ENCODE data around the gene BMP2K.

Gene BMP2K

DNA sequence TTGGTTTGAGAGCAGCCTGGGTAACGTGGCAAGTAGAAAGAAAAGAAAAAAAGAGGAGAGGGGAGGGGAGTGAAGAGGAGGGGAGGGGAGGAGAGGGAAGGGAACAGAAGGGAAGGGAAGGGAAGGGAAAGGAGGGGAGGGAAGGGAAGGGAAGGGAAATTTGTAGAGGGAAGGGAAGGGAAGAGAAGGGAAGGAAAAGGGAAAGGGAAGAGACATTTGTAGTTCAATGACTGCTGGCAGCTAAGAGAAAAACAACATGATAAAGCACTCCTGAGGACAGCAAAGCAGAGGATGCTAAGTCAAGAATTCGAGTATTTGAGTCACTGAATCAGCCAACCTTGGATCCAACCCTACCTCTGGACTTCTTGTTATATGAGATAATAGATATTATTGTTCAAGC is 38.2 kb upstream of the BMP2K start:
- H4K20me1 ChIP-seq (ENCODE audit: insufficient read depth, low read length, poor library complexity, severe bottlenecking) = no peaks in the 10 kb centered on the region
- H3K4me3 ChIP-seq (ENCODE audit: low read length, poor library complexity, severe bottlenecking) = no peak overlapping the region
- no peaks in the 10 kb centered on the region for H3K27me3 ChIP-seq (ENCODE audit: insufficient read depth, low read length, poor library complexity, severe bottlenecking)
- no peaks in the 10 kb centered on the region for H3K9me2 ChIP-seq (replicated peaks; ENCODE audit: low read depth, low read length)
- H3K4me2 ChIP-seq (ENCODE audit: low read depth, low read length, poor library complexity, severe bottlenecking) = no peak overlapping the region
- no peak overlapping the region for H2AFZ ChIP-seq (ENCODE audit: low read length)
- H3F3A ChIP-seq (ENCODE audit: low read depth) = peaks cover 3% of the 10 kb centered on the region; the same call in 1 of the 2 replicates
- H3K9ac ChIP-seq (ENCODE audit: low read depth, low read length, poor library complexity, severe bottlenecking) = no peak overlapping the region
- peaks cover 26% of the 10 kb centered on the region for H3K4me1 ChIP-seq (ENCODE audit: insufficient read depth, low read length, poor library complexity, severe bottlenecking)
- H3K36me3 ChIP-seq (ENCODE audit: insufficient read depth, low read length) = no peaks in the 10 kb centered on the region
- no peaks in the 10 kb centered on the region for H3K9me3 ChIP-seq (ENCODE audit: insufficient read depth, low read depth, low read length)
- H3K79me2 ChIP-seq (ENCODE audit: insufficient read depth, low read length) = no peaks in the 10 kb centered on the region
- no peak for TF ChIP-seq EZH2phosphoT487 (IDR thresholded peaks at IDR 0.05; ENCODE audit: borderline replicate concordance)
- no peak for TF ChIP-seq CTCF (conservative IDR thresholded peaks at IDR 0.05; ENCODE audit: low read length)

DNA sequence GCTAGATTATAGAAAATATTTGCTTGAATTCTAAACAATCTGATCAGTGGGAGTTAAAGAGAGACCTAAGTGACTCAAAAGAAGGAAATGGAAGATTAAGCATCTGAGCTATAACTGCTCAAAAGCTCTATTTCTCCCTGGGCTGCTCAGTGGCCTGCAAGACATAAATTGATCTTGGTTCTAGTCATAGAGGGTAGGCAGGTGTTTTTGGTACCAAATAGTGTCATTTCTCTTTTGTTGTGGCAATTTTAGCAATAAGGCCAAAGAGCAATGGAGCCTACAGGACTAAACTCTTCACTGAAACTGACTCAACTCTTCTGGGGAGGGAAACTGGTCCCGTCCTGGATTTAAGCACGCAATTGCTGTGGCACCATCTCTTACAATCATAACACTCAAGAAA is 33.9 kb upstream of the BMP2K start:
- Histone ChIP-seq H3K4me2 (ENCODE audit: low read depth, low read length, poor library complexity, severe bottlenecking) (no peak overlapping the region), H4K20me1 (ENCODE audit: insufficient read depth, low read length, poor library complexity, severe bottlenecking) (no peaks in the 10 kb centered on the region), H3K9me2 (replicated peaks; ENCODE audit: low read depth, low read length) (no peaks in the 10 kb centered on the region), H3K36me3 (ENCODE audit: insufficient read depth, low read length) (no peaks in the 10 kb centered on the region), H3K9me3 (ENCODE audit: insufficient read depth, low read depth, low read length) (no peaks in the 10 kb centered on the region), H3K4me1 (ENCODE audit: insufficient read depth, low read length, poor library complexity, severe bottlenecking) (peaks cover 8% of the 10 kb centered on the region), H3K9ac (ENCODE audit: low read depth, low read length, poor library complexity, severe bottlenecking) (no peak overlapping the region), H3K4me3 (ENCODE audit: low read length, poor library complexity, severe bottlenecking) (no peak overlapping the region), H3K79me2 (ENCODE audit: insufficient read depth, low read length) (no peaks in the 10 kb centered on the region), H2AFZ (ENCODE audit: low read length) (peak overlapping the region; percentile 31), H3F3A (ENCODE audit: low read depth) (no peaks in the 10 kb centered on the region), H3K27me3 (ENCODE audit: insufficient read depth, low read length, poor library complexity, severe bottlenecking) (no peaks in the 10 kb centered on the region)
- TF ChIP-seq CTCF (conservative IDR thresholded peaks at IDR 0.05; ENCODE audit: low read length) (no peak), EZH2phosphoT487 (IDR thresholded peaks at IDR 0.05; ENCODE audit: borderline replicate concordance) (no peak)

DNA sequence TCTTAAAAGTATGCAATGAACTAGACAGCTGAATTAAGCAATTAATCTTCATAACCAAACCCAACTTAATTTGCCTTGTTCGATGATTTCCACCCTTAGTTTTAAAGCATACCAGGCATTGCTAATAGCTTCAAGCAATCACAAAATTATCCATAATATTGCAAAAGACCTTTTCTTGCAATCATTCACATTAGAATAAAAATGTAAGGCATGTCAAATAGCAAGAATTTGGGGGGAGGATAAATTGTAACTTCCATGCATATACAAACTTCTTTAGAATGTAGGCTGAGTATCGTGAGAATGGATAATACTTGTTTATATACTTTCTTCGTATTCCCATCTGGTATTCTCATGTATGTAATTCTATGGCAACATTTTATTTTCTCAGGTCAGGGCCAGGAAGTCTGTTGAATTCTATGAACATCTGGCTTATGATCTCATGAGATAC is 28.7 kb upstream of the BMP2K start:
- H3K4me2 ChIP-seq (ENCODE audit: low read depth, low read length, poor library complexity, severe bottlenecking) = no peak overlapping the region
- H3K27me3 ChIP-seq (ENCODE audit: insufficient read depth, low read length, poor library complexity, severe bottlenecking) = no peaks in the 10 kb centered on the region
- TF ChIP-seq EZH2phosphoT487 (IDR thresholded peaks at IDR 0.05; ENCODE audit: borderline replicate concordance) (no peak), CTCF (conservative IDR thresholded peaks at IDR 0.05; ENCODE audit: low read length) (no peak)
- H3K79me2 ChIP-seq (ENCODE audit: insufficient read depth, low read length) = no peaks in the 10 kb centered on the region
- H3F3A ChIP-seq (ENCODE audit: low read depth) = no peaks in the 10 kb centered on the region
- H3K9me2 ChIP-seq (replicated peaks; ENCODE audit: low read depth, low read length) = no peaks in the 10 kb centered on the region
- H3K4me1 ChIP-seq (ENCODE audit: insufficient read depth, low read length, poor library complexity, severe bottlenecking) = peaks cover 19% of the 10 kb centered on the region
- no peak overlapping the region for H2AFZ ChIP-seq (ENCODE audit: low read length)
- no peaks in the 10 kb centered on the region for H3K36me3 ChIP-seq (ENCODE audit: insufficient read depth, low read length)
- no peak overlapping the region for H3K9ac ChIP-seq (ENCODE audit: low read depth, low read length, poor library complexity, severe bottlenecking)
- no peaks in the 10 kb centered on the region for H4K20me1 ChIP-seq (ENCODE audit: insufficient read depth, low read length, poor library complexity, severe bottlenecking)
- H3K9me3 ChIP-seq (ENCODE audit: insufficient read depth, low read depth, low read length) = no peaks in the 10 kb centered on the region
- H3K4me3 ChIP-seq (ENCODE audit: low read length, poor library complexity, severe bottlenecking) = no peak overlapping the region

All from Loucy (cell line).